Suprapubic skin (tissue), 4 donors: ENCODE data around the gene SLC22A4. TPM values are rescaled to one million over a fixed set of nuclear protein-coding genes. Genes with fewer than 3 reads are reported as not detected.

Experiments
- DNase-seq, 2 donors: peaks; one replicate each; pipeline ENCODE4 v3.0.0-alpha.2; 2019; ENCODE audit warnings: low spot score in 2 of 2
- H3K27ac ChIP-seq: fragments of 200-600 bp; sonication (generic); one replicate; pipeline ENCODE4 v1.5.1; 2019
- H3K27me3 ChIP-seq: fragments of 200-600 bp; sonication (generic); one replicate; pipeline ENCODE4 v1.5.1; 2019
- H3K36me3 ChIP-seq: fragments of 200-600 bp; sonication (generic); one replicate; pipeline ENCODE4 v1.5.1; 2019
- H3K4me1 ChIP-seq: fragments of 200-600 bp; sonication (generic); one replicate; pipeline ENCODE4 v1.5.1; 2019
- H3K4me3 ChIP-seq: fragments of 200-600 bp; sonication (generic); one replicate; pipeline ENCODE4 v1.5.1; 2019; ENCODE audit warnings: mild to moderate bottlenecking
- H3K9me3 ChIP-seq: fragments of 200-600 bp; sonication (generic); one replicate; pipeline ENCODE4 v1.5.1; 2019
- EP300 ChIP-seq: sonication (generic); formaldehyde crosslinking; IDR thresholded peaks from one replicate; pipeline ENCODE4 v1.6.1; 2017; ENCODE audit warnings: antibody characterized with exemption
- POLR2A ChIP-seq, 2 donors: fragments of 450-650 bp; IDR thresholded peaks; one replicate each; pipeline ENCODE4 v1.6.1; 2017; ENCODE audit warnings: antibody characterized with exemption in 2 of 2, mild to moderate bottlenecking in 2 of 2, moderate library complexity in 2 of 2
- POLR2AphosphoS5 ChIP-seq, 3 donors: sonication (generic); formaldehyde crosslinking; IDR thresholded peaks; one replicate each; pipeline ENCODE4 v1.6.1; 2017; ENCODE audit warnings: antibody characterized with exemption in 3 of 3
- whole genome bisulfite sequencing: methylation state at CpG from one replicate; pipeline ENCODE4 v1.1.5; 2018; 5-methylcytosine and 5-hydroxymethylcytosine counted together
- total RNA-seq, 4 donors: library from RNA; depleted of rRNA; stranded (reverse); fragments of >200 nt; gene quantifications; one replicate each; pipeline ENCODE4 v1.1.0, GENCODE V29; 2016
- TF ChIP-seq, protein P1 (sequence below), 2 donors: fragments of 200-600 bp in 1 of 2; fragments of 450-650 bp in 1 of 2; sonication (generic) in 1 of 2; IDR thresholded peaks; one replicate each; pipeline ENCODE4 v1.5.1; 2016 to 2019; ENCODE audit warnings: antibody characterized with exemption in 2 of 2, mild to moderate bottlenecking in 1 of 2, moderate library complexity in 1 of 2

The SLC22A4 gene
- total RNA-seq, 4 donors from 2014 or later = 0.32 to 1.9 (median 1.3) TPM

DNA sequence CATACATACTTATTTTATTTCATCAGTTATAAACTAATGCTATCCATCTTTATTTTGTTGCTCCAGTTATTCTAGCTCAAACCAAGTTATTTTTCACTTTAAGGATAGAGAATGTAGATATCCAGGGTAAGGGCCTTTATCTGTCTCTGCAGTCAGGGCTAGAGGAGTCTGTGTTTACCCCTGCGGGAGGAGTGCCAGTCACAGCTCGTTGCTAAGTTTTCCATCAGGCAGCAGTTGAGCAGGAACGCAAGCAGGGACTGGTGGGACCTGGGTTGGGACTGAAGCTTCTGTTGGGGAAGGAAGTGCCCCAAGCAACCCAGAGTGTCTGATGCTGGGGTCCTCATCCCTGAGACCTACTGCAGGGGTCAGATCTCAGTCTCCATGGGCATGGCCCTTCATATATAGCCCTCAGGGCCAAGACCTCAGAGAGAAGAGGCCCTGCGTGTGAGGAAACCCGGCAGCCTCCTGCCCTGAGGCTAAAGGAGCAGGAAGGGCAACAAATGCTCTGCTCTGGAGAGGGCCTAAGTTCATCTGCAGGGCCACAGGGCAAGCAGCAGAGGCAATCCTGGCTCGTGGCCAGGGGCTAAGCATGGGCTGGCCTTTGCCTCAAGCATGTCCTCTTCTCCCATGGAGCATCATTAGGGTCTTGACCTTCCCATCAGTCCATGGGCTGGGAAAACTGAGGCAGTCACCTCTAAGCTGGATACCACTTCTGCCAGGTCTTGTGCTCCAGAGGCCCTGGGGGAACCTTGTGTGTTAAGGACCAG is 6.6 kb downstream of the SLC22A4 start:
- no peaks in the 10 kb centered on the region for H3K36me3 ChIP-seq
- no peaks in the 10 kb centered on the region for H3K4me1 ChIP-seq
- peak overlapping the region; percentile 37 for H3K27ac ChIP-seq
- DNase-seq = no peak
- 64% methylated on average over 6 of the region's 6 CpGs for WGBS
- TF ChIP-seq EP300 = no peak
- TF ChIP-seq POLR2AphosphoS5 (IDR thresholded peaks at IDR 0.05) = no peak
- TF ChIP-seq, protein P1, sequence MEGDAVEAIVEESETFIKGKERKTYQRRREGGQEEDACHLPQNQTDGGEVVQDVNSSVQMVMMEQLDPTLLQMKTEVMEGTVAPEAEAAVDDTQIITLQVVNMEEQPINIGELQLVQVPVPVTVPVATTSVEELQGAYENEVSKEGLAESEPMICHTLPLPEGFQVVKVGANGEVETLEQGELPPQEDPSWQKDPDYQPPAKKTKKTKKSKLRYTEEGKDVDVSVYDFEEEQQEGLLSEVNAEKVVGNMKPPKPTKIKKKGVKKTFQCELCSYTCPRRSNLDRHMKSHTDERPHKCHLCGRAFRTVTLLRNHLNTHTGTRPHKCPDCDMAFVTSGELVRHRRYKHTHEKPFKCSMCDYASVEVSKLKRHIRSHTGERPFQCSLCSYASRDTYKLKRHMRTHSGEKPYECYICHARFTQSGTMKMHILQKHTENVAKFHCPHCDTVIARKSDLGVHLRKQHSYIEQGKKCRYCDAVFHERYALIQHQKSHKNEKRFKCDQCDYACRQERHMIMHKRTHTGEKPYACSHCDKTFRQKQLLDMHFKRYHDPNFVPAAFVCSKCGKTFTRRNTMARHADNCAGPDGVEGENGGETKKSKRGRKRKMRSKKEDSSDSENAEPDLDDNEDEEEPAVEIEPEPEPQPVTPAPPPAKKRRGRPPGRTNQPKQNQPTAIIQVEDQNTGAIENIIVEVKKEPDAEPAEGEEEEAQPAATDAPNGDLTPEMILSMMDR (IDR thresholded peaks at IDR 0.05) = no peak
- TF ChIP-seq POLR2A (IDR thresholded peaks at IDR 0.05) = no peak
- H3K4me3 ChIP-seq = no peak overlapping the region
- H3K27me3 ChIP-seq = no peaks in the 10 kb centered on the region
- no peaks in the 10 kb centered on the region for H3K9me3 ChIP-seq

DNA sequence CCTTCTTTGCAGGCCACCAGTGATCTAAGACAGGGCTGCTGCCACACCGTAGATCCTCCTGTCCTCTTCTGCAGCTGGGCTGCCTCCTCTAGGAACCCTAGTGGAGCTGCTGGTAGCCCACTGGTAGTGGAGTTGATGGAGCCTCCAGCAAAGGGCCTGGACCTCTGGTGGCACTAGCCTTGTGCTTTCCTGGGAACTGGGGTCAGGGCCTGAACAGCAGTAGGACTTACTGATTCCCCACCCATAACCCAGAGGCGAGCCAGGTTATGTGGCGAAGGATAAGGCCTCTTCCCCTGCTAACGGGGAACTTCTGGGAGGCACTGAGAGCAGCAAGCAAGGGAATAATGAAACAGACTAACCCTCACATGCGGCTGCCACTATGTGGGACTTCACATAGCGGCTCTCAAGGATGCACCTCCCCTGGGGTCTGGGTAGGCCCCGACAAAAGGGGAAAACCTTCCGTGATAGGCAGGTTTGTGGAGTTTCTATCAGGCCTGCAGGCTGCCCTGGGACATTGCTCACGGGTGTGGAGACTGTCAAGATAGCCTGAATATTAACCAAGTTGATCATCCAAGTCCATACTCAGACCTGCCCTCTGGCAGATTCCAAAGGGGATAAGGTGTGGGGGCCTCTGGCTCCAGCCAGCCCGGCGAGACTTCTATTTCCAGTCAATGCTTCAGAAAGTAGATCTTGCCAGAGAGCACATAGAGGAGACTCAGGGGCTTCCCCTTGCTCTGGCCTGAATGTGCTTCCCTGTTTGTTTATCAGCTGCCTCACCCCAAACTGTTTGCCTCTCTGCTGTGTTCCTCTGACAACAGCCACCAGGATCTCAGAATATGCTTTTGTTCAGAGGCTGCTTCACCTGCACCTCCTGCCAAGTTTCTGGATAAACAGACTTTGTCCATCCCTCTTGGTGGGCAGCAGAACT is 7.4 kb downstream of the SLC22A4 start:
- Histone ChIP-seq H3K4me1 (no peaks in the 10 kb centered on the region), H3K27me3 (no peaks in the 10 kb centered on the region), H3K36me3 (no peaks in the 10 kb centered on the region), H3K4me3 (no peak overlapping the region), H3K9me3 (no peaks in the 10 kb centered on the region), H3K27ac (peak overlapping the region; percentile 37)
- TF ChIP-seq EP300 = no peak
- no peak for TF ChIP-seq POLR2A (IDR thresholded peaks at IDR 0.05)
- TF ChIP-seq, protein P1 (IDR thresholded peaks at IDR 0.05) = no peak
- no peak for TF ChIP-seq POLR2AphosphoS5 (IDR thresholded peaks at IDR 0.05)
- 73% methylated on average over 11 of the region's 11 CpGs for WGBS
- DNase-seq = no peak

DNA sequence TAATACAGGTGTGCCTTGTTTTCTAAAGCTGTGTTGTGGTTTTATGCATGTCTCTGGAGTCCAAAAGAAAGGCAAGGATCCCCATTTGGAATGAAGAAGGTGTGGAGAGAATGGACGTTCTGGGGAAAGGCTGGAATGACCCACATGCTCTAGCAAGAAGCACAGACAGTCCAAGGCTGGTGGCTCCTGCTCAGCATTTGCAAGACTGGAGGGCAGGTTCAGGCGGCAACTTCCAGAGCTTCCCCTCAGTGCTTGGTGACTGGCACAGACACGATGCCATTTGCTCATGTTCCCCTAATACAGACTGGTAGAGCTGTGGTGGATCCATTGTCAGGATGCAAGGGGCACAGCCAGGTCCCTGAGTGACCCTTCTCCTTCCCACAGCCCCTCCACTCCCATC is 8.2 kb downstream of the SLC22A4 start:
- TF ChIP-seq POLR2AphosphoS5 (IDR thresholded peaks at IDR 0.05) (no peak), EP300 (no peak), POLR2A (IDR thresholded peaks at IDR 0.05) (no peak)
- TF ChIP-seq, protein P1 (IDR thresholded peaks at IDR 0.05) = no peak
- peak overlapping the region; percentile 30 for H3K27ac ChIP-seq
- H3K36me3 ChIP-seq = no peaks in the 10 kb centered on the region
- H3K9me3 ChIP-seq = no peaks in the 10 kb centered on the region
- WGBS = 81% methylated on average over 3 of the region's 3 CpGs
- H3K4me3 ChIP-seq = no peak overlapping the region
- no peaks in the 10 kb centered on the region for H3K27me3 ChIP-seq
- no peak for DNase-seq
- H3K4me1 ChIP-seq = no peaks in the 10 kb centered on the region

DNA sequence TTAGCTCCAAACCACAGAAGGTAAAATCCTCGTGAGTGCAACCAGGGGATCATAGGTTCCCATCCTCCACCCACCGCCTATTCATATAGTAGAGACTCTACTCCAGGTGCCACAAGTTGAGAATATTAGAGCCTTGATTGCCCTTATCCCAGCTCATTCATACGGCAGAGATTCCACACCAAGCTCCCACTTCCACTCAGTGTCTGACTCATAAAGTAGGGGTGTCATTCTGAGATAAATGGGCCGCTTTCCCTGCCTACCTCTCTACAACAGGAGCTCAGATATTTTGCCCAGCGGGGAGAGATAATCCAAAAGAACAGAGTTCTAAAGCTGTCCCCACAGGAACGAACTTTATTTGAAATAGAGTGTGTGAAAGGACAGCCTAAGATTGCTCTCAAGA is 9.4 kb downstream of the SLC22A4 start:
- Histone ChIP-seq H3K4me1 (no peaks in the 10 kb centered on the region), H3K4me3 (no peak overlapping the region), H3K36me3 (no peaks in the 10 kb centered on the region), H3K27me3 (no peaks in the 10 kb centered on the region), H3K9me3 (no peaks in the 10 kb centered on the region), H3K27ac (no peak overlapping the region)
- no peak for TF ChIP-seq POLR2A (IDR thresholded peaks at IDR 0.05)
- TF ChIP-seq, protein P1 (IDR thresholded peaks at IDR 0.05) = no peak
- no peak for TF ChIP-seq POLR2AphosphoS5 (IDR thresholded peaks at IDR 0.05)
- TF ChIP-seq EP300 = no peak
- WGBS = 96% methylated on average over 6 of the region's 6 CpGs
- DNase-seq = no peak

DNA sequence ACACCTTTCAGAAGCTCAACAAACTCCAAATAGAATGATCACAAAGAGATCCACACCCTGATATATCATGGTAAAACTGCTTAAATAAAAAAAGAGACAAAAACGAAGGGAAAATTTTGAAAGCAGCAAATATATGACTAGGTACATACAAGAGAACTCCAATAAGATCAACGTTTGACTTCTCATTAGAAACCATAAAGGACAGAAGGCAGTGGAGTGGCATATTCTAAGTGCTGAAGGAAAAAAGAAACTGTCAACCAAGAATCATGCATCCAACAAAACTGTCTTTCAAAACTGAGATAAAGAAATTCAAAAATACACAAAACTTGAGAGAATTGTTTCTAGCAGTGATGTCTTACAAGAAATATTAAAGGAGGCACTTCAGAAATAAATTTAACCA is 11.2 kb downstream of the SLC22A4 start:
- H3K4me3 ChIP-seq = no peak overlapping the region
- H3K9me3 ChIP-seq = no peaks in the 10 kb centered on the region
- H3K4me1 ChIP-seq = peaks cover 5% of the 10 kb centered on the region
- no peak overlapping the region for H3K27ac ChIP-seq
- no peaks in the 10 kb centered on the region for H3K36me3 ChIP-seq
- DNase-seq = no peak
- TF ChIP-seq POLR2AphosphoS5 (IDR thresholded peaks at IDR 0.05) = no peak
- WGBS = 91% methylated on average over 2 of the region's 2 CpGs
- no peaks in the 10 kb centered on the region for H3K27me3 ChIP-seq
